RWPE2 (cell line): Measurements from ENCODE around the gene TSC22D3.

ENCODE experiments used
- ATAC-seq: fragments of 200-7000 bp; cut with Tn5 transposase; 3 replicates; pipeline ENCODE4 v1.9.1; 2021; ENCODE audit warnings: low read depth
- DNase-seq: peaks from one replicate; pipeline ENCODE4 v3.0.0-alpha.2; 2020; ENCODE audit warnings: low spot score
- H3K27ac ChIP-seq: fragments of 450-650 bp; 2 replicates; pipeline ENCODE4 v1.5.1; 2017; ENCODE audit warnings: mild to moderate bottlenecking; ENCODE audit not compliant: poor library complexity, severe bottlenecking
- H3K27me3 ChIP-seq: fragments of 250-450 bp; sonication (Bioruptor Pico); 2 replicates; pipeline ENCODE4 v1.5.1; 2021; ENCODE audit warnings: mild to moderate bottlenecking, moderate library complexity; ENCODE audit not compliant: insufficient read depth, poor library complexity, severe bottlenecking
- H3K36me3 ChIP-seq: fragments of 250-450 bp; sonication (Bioruptor Pico); 2 replicates; pipeline ENCODE4 v1.5.1; 2020; ENCODE audit warnings: low read depth, mild to moderate bottlenecking, moderate library complexity
- H3K4me1 ChIP-seq: fragments of 250-450 bp; sonication (Bioruptor Pico); 2 replicates; pipeline ENCODE4 v1.5.1; 2021; ENCODE audit warnings: mild to moderate bottlenecking, moderate library complexity; ENCODE audit not compliant: insufficient read depth, poor library complexity, severe bottlenecking
- H3K4me3 ChIP-seq: fragments of 250-450 bp; sonication (Bioruptor Pico); 2 replicates; pipeline ENCODE4 v1.5.1; 2021; ENCODE audit warnings: mild to moderate bottlenecking, moderate library complexity; ENCODE audit not compliant: severe bottlenecking
- H3K9me3 ChIP-seq: fragments of 250-450 bp; sonication (Bioruptor Pico); 2 replicates; pipeline ENCODE4 v1.5.1; 2021; ENCODE audit warnings: mild to moderate bottlenecking, moderate library complexity; ENCODE audit not compliant: severe bottlenecking
- TF ChIP-seq, protein P1 (sequence below): fragments of 450-650 bp; IDR thresholded peaks from one replicate; pipeline ENCODE4 v1.5.1; 2017; ENCODE audit warnings: mild to moderate bottlenecking, moderate library complexity; ENCODE audit not compliant: poor library complexity, severe bottlenecking

The TSC22D3 gene

DNA sequence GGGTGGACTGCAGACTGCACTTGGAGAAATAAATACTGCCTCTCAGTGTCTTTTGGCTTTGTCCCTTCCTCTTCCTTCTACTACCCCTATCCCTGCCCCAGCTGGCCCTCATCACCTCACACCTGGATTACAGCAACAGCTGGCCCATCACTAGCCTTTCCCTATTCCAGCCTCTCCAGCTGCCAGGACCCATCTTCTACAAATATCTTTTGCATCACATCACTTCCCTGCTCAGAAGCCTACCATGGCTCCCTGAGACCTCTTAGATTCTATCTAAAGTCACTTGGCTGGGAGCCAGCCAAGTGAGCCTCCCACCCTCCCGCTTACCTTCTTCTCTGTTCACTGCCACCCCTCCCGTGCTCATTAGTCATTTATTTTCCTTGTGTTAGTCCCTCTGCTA, 66.8 kb downstream of the TSC22D3 start:
- Histone ChIP-seq H3K27me3 (no peaks in the 10 kb centered on the region), H3K4me3 (no peak overlapping the region), H3K4me1 (peaks cover 13% of the 10 kb centered on the region), H3K9me3 (no peaks in the 10 kb centered on the region), H3K36me3 (peaks cover 10% of the 10 kb centered on the region), H3K27ac (no peak overlapping the region)
- no peak for DNase-seq
- TF ChIP-seq, protein P1, sequence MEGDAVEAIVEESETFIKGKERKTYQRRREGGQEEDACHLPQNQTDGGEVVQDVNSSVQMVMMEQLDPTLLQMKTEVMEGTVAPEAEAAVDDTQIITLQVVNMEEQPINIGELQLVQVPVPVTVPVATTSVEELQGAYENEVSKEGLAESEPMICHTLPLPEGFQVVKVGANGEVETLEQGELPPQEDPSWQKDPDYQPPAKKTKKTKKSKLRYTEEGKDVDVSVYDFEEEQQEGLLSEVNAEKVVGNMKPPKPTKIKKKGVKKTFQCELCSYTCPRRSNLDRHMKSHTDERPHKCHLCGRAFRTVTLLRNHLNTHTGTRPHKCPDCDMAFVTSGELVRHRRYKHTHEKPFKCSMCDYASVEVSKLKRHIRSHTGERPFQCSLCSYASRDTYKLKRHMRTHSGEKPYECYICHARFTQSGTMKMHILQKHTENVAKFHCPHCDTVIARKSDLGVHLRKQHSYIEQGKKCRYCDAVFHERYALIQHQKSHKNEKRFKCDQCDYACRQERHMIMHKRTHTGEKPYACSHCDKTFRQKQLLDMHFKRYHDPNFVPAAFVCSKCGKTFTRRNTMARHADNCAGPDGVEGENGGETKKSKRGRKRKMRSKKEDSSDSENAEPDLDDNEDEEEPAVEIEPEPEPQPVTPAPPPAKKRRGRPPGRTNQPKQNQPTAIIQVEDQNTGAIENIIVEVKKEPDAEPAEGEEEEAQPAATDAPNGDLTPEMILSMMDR = no peak
- no peak for ATAC-seq

DNA sequence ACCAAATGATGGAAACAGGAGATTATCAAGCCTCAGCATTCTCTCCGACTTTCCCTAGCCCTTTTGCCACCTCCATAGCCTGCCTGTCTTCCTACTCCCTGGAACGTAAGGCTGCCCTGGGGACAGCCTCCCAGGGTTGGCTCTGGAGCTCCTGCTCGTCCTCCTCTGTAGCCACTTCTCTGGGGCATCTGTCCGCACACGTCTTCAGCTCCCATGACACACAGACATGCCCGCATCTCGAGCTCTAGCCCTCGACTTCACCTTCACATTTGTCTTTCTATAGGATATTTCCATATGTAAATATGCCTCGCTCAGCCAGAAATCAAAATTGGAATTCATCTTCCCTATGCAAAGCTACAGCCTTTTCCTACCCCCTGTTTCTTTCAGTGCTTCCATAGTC, 67.7 kb downstream of the TSC22D3 start:
- Histone ChIP-seq H3K9me3 (no peaks in the 10 kb centered on the region), H3K36me3 (peaks cover under 1% of the 10 kb centered on the region), H3K27ac (no peak overlapping the region), H3K4me1 (peaks cover 10% of the 10 kb centered on the region), H3K27me3 (no peaks in the 10 kb centered on the region), H3K4me3 (no peak overlapping the region)
- ATAC-seq (no peak), DNase-seq (no peak)
- TF ChIP-seq, protein P1 = no peak

DNA sequence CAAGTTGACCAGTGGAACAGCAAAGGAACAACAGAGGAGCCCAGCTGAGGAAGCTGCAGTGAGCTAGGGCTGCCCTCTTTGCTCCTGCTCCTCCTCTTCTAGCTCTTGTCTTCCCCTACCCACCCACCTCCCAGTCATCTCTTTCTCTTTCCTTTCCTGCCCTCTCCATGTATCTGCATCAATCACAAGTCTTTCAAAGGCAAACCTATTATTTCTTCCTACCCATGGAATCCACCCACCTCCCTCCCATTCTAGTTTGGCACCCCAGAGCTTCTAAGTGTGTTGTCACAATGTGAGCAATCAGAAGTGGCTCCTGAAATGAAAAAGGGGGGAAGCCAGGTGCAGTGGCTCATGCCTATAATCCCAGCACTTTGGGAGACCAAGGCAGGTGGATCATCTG, 69.3 kb downstream of the TSC22D3 start:
- no peak for ATAC-seq
- Histone ChIP-seq H3K9me3 (no peaks in the 10 kb centered on the region), H3K36me3 (no peaks in the 10 kb centered on the region), H3K4me1 (peaks cover 6% of the 10 kb centered on the region), H3K27me3 (no peaks in the 10 kb centered on the region), H3K4me3 (no peak overlapping the region), H3K27ac (no peak overlapping the region)
- no peak for DNase-seq
- TF ChIP-seq, protein P1 = no peak

DNA sequence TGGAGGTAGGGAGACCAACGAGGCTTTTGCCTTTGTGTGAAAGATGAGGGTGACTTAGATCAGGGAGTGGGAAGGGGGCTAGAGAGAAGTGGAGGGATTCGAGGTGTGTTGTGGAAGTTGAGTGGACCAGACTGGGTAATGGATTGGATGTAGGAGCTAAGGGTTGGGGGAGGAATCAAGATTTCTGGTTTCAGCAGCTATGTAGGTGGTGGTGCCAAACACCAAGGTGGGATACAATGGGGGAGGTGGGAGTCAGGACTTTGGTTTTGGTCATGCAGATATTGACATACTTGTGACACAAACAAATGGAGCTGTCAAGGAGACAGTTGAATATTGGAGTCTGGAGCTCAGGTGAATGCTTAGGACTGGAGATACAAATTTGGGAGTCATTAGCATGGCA, 71.0 kb downstream of the TSC22D3 start:
- Histone ChIP-seq H3K27me3 (no peaks in the 10 kb centered on the region), H3K4me1 (peaks cover 9% of the 10 kb centered on the region), H3K27ac (no peak overlapping the region), H3K9me3 (no peaks in the 10 kb centered on the region), H3K4me3 (no peak overlapping the region), H3K36me3 (no peaks in the 10 kb centered on the region)
- TF ChIP-seq, protein P1 = no peak
- ATAC-seq = no peak
- no peak for DNase-seq

DNA sequence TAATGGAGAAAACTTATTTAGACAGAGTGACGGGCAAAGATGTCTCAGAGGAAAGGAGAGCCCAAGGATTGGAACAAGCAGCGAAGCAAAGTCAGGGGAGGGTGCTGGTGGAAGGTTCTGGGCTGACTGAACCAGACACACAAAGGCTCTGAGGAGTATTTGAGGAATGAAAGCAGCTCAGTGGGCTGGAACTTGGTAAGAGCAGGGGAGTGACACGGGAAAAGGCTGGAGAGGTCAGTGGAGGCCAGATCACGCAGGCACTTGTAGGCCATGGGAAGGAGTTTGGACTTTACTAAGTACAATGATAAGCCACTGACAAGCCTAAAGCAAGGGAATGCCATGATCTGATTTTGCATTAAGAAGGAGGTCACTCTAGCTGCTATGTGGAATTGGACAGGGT, 71.4 kb downstream of the TSC22D3 start:
- Histone ChIP-seq H3K9me3 (no peaks in the 10 kb centered on the region), H3K4me3 (no peak overlapping the region), H3K27ac (no peak overlapping the region), H3K36me3 (no peaks in the 10 kb centered on the region), H3K4me1 (peaks cover 9% of the 10 kb centered on the region), H3K27me3 (no peaks in the 10 kb centered on the region)
- ATAC-seq (no peak), DNase-seq (no peak)
- TF ChIP-seq, protein P1 = no peak
